ENCODE data around the gene ST6GALNAC5.

The ST6GALNAC5 gene

DNA sequence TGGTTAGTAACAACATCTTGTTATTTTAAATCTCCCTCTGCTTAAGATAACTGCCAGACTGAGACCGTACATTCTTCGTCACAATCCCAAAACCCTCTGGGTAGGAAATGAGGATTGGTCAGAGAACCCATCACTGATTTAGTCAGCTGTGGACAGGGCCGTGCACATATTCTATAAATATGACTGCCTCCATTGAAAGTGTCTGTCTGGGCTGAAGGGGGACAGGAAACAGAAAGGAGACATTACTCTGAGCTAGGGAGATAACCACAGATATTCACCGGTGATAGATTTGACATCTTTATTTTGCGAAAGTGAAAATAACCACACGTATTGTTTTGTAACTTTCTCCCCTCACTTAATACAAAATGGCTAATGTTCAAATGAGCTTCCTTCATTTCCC is 36.9 kb upstream of the ST6GALNAC5 start:
- Mint-ChIP-seq H3K4me1 (peaks cover 12% of the 10 kb centered on the region), H3K27me3 (ENCODE audit: low read depth) (no peaks in the 10 kb centered on the region), H3K4me3 (no peak overlapping the region), H3K36me3 (ENCODE audit: low read depth) (no peaks in the 10 kb centered on the region), H3K9me3 (peaks cover 6% of the 10 kb centered on the region), H3K27ac (no peak overlapping the region)
- no peak for TF ChIP-seq CTCF (IDR thresholded peaks at IDR 0.05; ENCODE audit: unreplicated experiment in 3 of 3)

- no peak for TF ChIP-seq CTCF (IDR thresholded peaks at IDR 0.05; ENCODE audit: unreplicated experiment in 3 of 3)
- peaks cover 12% of the 10 kb centered on the region for H3K4me1 Mint-ChIP-seq
- no peaks in the 10 kb centered on the region for H3K36me3 Mint-ChIP-seq (ENCODE audit: low read depth)
- no peak overlapping the region for H3K27ac Mint-ChIP-seq
- no peaks in the 10 kb centered on the region for H3K27me3 Mint-ChIP-seq (ENCODE audit: low read depth)
- no peak overlapping the region for H3K4me3 Mint-ChIP-seq
- peaks cover 8% of the 10 kb centered on the region for H3K9me3 Mint-ChIP-seq
These were observed 34.8 kb upstream of the ST6GALNAC5 start for GRCh38 chr1:76832521-76832920.

DNA sequence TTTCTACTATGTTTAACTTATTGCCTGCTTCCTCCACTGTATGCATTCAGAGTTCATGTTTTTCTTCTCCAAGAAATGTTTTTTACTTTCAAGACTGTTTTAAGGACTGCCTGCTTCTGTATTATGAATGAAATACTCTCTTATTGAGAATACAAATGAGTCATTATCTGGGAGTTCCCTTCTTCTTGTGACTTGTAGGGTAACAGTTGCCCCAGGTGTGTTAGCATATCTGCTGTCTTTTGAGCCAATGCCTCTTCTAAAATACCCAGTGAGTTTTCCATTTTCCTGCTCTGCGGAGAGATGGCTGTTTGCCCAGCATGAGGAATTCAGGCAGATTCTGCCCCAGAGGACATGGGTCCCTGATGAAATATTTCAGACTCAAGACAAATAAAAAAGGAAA is 34.1 kb upstream of the ST6GALNAC5 start:
- TF ChIP-seq CTCF (IDR thresholded peaks at IDR 0.05; ENCODE audit: unreplicated experiment in 3 of 3) = no peak
- Mint-ChIP-seq H3K27me3 (ENCODE audit: low read depth) (no peaks in the 10 kb centered on the region), H3K36me3 (ENCODE audit: low read depth) (no peaks in the 10 kb centered on the region), H3K9me3 (peaks cover 9% of the 10 kb centered on the region), H3K4me3 (no peak overlapping the region), H3K4me1 (peaks cover 12% of the 10 kb centered on the region), H3K27ac (no peak overlapping the region)

- Mint-ChIP-seq H3K9me3 (peaks cover 13% of the 10 kb centered on the region), H3K4me3 (no peak overlapping the region), H3K4me1 (peaks cover 12% of the 10 kb centered on the region), H3K27me3 (ENCODE audit: low read depth) (no peaks in the 10 kb centered on the region), H3K36me3 (ENCODE audit: low read depth) (no peaks in the 10 kb centered on the region), H3K27ac (no peak overlapping the region)
- TF ChIP-seq CTCF (IDR thresholded peaks at IDR 0.05; ENCODE audit: unreplicated experiment in 3 of 3) = no peak
These were observed 33.4 kb upstream of the ST6GALNAC5 start for GRCh38 chr1:76833856-76834255.

DNA sequence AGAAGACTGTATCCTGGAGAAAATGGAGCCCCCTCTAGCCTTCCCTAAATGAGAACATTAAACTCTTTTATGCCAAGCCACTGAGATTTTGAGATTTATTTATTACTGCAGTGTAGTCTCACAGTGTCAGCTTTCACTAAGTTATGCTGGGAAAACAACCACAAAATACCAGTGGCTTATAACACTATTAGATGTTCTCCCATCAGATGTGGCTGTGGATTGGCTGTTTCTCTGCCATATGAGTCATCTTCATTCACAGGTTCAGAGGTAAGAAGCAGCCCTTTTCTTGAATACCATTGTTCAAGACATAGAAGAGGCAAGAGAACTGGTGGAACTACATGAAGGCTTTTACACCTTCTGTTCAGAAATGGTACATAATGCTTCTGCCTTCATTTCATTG is 32.1 kb upstream of the ST6GALNAC5 start:
- Mint-ChIP-seq H3K36me3 (ENCODE audit: low read depth) (no peaks in the 10 kb centered on the region), H3K9me3 (peaks cover 13% of the 10 kb centered on the region), H3K4me1 (peaks cover 10% of the 10 kb centered on the region), H3K4me3 (no peak overlapping the region), H3K27ac (no peak overlapping the region), H3K27me3 (ENCODE audit: low read depth) (no peaks in the 10 kb centered on the region)
- TF ChIP-seq CTCF (IDR thresholded peaks at IDR 0.05; ENCODE audit: unreplicated experiment in 3 of 3) = no peak

- TF ChIP-seq CTCF (IDR thresholded peaks at IDR 0.05; ENCODE audit: unreplicated experiment in 3 of 3) = no peak
These were observed 27.0 kb upstream of the ST6GALNAC5 start for GRCh38 chr1:76840278-76840677.

More at GRCh38 chr1:76840278-76840677, 27.0 kb upstream of the ST6GALNAC5 start:
- no peaks in the 10 kb centered on the region for H3K27me3 Mint-ChIP-seq (ENCODE audit: low read depth)
- H3K9me3 Mint-ChIP-seq = peaks cover 7% of the 10 kb centered on the region
- no peak overlapping the region for H3K27ac Mint-ChIP-seq
- no peaks in the 10 kb centered on the region for H3K36me3 Mint-ChIP-seq (ENCODE audit: low read depth)
- H3K4me1 Mint-ChIP-seq = no peaks in the 10 kb centered on the region
- no peak overlapping the region for H3K4me3 Mint-ChIP-seq
